ENCODE measurements around the gene SPATA32.
"Not testable (repeated sequence)": the region's sequence is repeated elsewhere in the genome, so short reads cannot be mapped to it uniquely, and the experiment has no call there.

SPATA32 gene

DNA sequence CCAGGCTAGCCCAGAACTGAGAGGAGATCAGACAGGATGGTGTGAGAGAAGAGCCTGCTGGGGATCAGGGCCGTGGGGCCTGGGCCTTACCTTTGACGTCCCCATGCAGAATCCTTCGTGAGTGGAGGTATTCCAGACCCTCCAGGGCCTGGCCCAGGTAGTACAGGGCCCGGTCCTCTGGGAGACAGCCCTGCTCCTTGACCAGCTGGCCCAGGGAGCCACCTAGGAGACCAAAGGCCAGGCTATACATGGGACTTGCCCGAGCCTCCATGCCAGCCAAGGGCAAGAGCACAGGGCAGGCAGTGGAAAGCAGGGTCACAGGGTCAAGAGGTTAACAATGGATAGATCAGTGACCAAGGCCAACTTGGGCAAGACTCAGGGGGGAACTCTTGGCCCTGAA is 12.1 kb upstream of the SPATA32 start:
- DNase-seq, result no peak

DNA sequence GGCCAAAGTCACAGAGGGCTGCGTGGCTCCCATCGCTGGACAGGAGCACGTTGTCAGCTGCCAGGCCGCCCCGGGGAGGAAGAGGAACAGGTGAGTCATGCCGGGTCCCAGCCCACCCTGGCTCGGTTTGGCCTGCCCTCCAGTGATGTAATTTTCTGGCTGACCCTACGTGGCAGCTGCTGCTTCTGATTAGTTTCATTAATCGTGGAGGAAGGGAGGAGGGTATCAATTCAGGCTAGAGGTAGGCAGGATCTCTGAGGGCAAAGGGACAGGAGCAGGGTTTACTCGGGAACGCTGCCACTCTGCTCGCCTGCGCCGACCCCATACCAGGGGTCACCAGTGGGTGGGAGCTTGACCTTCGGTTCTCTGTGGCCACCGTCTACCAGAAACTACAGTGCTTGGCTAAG is 11.7 kb upstream of the SPATA32 start:
- no peak for DNase-seq

DNA sequence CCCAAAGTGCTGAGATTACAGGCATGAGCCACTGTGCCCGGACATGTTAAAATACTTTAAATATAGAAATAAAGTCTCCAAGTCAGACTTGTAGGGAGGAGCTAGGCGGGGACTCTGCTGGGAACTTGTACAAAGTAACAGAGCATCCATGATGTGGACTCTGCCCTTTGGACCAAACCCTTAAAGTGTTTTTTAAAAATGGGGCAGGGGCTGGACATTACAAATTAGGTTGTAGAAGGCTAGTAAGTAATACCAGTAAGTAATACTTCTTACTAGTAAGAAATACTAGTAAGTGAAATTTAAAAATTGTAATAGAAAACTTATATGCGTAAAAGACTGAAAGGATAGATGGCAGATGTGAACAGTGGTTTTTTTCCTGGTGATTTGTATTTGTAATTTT is 9.7 kb upstream of the SPATA32 start:
- no peak for DNase-seq

DNA sequence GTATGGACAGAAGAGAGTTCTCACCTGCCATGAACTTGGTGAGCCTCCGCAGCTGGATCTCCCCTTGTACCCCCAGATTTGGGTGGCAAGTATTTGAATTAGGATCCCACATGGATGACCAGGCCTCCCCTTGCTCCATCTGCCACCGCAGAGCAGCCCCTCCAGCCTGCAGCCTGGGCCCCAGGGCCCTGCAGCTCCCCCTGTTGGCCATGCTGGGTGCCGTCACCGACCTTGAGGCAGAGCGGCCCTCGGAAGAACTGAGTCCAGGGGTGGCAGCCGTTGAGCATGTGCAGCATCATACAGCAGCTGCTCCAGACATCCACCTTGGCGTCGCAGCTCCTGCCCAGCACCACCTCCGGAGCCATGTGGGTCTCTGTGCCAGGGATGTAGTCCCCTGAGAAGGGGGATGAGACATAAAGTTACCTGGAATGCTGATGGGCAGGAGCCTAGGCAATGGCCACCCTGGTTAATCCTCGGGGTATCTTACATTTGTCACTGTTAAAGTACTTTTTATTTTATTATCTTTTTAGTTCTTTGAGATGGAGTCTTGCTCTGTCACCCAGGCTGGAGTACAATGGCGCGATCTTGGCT is 9.0 kb upstream of the SPATA32 start:
- no peak for DNase-seq

DNA sequence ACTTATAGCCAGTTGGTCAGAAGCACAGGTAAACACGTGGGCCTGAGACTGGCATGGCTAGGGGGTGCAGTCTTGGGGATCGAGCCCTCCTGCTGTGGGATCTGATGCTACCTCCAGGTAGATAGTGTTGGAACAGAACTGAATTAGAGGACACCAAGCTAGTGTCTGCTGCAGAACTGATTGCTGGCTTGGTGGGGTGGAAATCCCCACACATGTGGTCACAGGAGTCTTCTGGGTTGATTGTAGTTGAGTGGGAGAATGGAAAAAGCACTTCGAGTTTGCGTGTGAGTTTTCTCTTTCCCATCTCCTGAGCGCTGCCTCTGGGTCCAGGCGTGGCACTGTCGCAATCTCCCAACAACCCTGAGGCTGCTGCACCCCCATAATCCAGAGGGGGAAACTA is 8.0 kb upstream of the SPATA32 start:
- DNase-seq, result no peak

DNA sequence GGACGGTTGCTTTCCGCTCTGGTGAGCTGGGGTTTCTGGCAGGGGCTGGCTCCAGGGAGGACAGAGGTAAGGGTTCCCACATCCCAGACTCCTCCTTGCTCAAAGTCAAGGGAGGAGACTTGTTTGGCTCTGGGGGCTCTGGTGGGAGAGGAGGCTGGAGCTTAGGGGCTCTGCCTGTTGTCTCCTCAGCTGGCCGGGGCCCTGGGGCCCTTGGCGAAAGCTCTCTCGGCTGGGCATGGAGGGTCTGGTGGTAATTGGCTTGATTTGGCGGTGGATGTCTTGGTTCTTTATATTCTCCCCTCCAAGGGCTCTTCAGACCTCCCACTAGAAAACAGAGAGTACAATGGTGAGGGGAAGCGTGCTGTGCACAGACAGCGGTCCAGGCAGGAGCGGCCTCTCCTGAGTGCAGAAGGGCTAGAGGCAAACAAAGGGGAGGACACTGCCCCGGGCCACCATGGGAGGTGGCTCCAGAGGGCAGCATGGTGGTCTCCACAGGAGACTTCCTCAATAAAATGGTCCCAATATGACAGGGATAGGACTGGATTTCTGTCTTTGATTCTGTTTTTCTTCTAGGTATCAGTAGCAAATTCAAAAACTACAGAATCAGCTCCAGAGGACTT is 5.7 kb upstream of the SPATA32 start:
- DNase-seq, result no peak

DNA sequence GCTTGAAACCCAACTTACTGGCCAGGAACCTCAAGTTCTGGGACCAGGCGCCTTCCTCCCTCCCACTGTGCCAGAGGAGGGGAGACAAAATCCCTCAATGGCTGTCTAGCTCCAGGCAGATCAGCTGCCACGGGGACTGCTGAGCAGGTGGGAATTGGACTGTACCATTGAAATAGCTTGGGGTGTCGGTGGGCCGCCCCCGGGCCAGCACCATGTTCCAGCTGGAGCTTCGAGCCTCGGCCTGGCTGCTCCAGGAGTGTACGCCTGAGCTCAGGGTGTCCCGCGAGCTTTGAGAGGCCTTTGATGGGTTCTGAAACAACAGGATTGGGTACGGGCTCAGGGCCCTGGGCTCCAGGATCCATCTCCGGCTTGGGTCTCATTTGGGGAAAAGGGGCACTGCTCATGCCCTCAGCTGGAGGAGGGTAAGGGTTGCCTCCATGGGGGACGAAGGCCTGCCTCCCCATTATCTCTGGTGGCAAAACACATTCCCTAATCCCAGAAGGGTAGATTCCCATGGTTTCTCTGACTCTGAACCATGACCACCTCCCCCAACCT is 4.6 kb upstream of the SPATA32 start:
- DNase-seq, result no peak

DNA sequence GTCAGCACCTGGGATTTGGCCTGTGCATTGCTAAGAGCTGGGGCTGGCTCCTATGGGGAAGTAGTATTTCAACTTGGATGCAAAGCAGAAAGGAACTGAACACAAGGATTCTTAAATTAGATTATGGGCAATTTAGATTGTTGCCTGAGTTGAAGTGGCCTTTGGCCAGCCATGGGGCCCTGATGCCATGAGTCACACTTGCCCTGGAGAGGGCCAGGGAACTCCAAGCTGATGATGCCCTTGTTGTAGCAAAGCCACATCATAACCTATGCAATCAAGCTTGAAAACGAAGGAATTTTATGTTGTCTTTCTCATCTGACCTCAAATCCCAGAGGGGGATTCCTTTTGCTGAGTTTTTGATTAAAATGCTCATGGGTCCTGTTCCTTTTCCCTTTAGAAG is 3.9 kb upstream of the SPATA32 start:
- no peak for DNase-seq

DNA sequence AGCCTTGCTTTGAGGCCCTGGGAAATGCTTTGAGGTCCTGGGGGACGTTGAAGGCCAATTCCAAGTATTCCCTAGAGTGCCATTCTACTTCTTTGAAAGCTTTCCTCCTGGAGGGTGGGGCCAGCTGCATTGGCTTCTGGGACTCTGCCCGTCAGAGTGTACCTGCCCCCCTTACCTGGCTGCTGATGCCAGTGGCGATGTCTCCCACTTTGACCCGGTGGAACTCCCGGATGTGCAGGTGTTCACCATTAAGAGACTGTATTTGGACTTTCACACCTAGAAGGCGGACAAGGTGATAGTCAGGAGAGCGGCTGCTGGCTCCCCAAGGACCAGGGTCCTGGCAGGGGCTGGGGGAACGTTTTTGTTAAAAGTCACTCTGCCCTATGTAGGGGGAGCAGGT is 3.1 kb upstream of the SPATA32 start:
- DNase-seq, result no peak

DNA sequence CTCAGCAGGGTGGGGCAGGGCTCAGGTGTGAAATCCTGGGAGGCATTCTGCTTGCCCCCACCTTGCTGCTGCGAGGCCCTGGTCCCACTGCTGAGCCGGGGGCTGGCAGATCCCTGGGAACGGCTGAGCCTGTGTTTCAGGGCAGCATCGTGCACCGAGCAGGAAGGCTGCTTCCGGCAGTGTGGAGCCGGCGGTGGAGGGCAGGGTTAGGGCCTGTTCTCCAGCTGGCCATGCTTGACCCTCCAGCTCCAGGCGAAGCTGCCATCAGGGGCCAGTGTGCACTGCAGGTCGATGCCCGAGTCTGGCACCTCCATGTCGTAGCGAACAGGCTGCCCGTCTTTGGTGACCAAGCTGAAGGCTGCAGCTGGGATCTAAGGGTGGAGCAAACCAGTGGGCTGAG is 2.5 kb upstream of the SPATA32 start:
- no peak for DNase-seq

DNA sequence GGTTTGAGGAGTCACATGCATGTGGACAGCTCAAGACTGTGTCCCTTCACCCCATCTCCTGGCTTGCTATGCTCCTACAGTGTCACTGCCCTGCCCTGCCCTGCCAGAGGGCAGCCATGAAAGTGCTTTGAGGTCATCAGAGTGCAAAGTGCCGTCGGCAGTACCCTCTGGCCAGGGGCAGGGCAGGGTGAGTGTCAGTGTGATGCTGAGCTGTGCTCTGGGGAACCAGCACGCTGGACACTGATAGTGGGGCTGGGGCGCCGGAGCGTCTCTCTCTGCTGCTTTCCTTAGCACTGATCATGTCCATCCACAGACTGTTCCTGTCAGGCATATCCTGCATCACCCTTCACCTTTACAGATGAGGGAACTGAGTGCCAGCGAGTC is 1.6 kb upstream of the SPATA32 start:
- DNase-seq, result no peak

DNA sequence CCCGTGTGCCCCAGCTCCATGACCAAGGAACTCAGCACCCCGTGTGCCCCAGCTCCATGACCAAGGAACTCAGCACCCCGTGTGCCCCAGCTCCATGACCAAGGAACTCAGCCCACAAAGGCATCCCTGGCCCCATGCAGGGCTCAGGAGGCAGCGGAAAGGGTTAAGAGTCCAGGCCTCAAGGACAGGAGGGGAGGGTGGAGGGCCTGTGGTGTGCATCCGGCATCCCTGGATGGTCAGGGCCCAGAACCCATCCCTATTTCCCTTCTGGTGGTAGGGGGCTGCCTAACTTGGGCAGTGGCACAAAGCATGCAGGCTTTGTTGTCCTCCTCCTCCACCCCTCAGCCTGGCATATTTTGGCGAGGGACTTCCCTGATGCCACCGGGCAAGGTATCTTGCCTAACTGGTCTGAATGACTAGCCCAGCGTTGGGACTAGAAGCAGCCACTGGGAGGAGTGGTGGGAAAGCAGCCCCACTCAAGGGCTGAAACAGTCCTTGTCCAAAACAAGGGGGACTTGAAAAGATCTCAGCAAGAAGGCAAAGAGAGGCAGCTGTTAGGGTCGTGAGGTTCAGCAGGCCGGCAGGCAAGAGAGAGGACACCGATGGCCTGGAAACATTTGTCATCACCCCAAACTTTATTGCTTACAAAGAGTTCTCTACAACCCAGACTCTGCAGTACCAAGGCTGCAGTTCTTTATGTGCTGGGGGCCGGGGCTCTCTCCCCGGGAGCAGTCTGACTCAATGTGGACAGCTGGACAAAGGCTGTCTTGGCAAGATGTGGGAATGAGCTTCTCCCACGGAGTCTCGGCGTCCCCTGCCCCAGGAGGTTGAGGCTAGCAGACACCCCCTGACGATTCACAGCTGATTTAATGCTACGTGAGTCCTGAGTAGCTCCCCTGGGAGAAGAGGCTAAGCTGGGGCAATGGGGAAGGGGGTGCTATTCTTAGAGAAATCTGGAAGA is 902 bp upstream of the SPATA32 start:
- no peak for DNase-seq

DNA sequence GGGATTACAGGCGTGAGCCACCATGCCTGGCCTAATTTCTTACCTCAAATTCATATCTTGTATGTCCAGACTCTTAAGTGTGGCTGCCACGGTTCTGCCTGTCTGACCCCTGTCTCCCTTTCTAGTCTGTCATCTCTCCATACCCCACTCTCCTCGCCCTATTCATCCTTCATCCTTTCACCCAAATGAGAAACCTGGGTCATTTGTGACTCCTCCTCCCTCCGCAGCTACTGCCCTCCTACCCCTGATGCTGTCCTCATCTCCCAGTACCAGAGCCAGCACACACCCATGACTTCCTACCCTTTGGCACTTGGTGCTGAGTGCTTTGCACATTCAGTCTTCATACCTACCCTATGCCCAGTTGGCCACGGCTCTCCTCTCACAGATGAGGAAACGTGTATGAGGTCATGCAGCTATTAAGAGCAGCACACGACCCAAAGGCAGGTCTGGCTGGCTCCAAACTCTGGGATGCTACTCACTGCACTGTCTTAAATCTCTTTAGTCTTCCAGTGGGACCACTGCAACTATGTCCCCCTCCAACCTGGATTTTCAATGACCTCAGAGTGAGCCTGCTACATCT is 1.6 kb downstream of the SPATA32 start:
- no peak for DNase-seq

DNA sequence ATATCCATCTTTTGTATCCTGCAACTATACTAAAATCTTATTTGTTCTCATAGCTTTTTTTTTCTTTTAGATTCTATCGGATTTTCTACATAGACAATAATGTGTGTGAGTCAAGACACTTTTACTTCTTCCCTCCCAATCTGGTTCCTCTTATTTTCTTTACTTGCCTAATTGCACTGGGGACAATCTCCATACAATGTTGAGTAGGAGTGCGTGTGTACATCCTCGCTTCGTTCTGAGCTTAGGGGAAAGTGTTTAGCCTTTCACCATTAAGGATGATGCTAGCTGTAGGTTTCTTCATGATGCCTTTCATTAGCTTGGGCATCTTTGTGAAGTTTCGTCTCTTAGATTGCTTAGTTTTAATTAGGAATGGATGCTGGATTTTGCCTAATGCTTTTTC is 2.9 kb downstream of the SPATA32 start:
- DNase-seq, result no peak

DNA sequence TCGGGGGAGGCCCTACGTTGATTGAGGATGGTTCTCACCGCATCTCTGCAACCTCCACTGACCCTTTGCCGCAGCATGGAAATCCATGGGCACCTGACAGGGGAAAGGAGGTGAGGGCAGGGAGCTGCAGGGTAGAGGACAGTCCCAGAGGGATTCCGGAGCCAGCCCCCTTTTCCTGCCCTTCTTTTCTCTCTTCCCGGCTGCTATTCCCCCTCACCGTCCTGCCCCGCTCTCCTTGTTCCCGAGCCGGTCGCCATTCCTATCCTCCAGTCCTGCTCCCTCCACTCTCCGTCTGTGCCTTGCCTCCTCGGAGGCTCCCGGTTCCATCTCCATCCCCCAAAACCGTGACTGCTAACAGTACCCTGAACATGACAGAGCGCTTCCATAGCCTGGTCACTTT is 4.8 kb downstream of the SPATA32 start:
- DNase-seq, result no peak

DNA sequence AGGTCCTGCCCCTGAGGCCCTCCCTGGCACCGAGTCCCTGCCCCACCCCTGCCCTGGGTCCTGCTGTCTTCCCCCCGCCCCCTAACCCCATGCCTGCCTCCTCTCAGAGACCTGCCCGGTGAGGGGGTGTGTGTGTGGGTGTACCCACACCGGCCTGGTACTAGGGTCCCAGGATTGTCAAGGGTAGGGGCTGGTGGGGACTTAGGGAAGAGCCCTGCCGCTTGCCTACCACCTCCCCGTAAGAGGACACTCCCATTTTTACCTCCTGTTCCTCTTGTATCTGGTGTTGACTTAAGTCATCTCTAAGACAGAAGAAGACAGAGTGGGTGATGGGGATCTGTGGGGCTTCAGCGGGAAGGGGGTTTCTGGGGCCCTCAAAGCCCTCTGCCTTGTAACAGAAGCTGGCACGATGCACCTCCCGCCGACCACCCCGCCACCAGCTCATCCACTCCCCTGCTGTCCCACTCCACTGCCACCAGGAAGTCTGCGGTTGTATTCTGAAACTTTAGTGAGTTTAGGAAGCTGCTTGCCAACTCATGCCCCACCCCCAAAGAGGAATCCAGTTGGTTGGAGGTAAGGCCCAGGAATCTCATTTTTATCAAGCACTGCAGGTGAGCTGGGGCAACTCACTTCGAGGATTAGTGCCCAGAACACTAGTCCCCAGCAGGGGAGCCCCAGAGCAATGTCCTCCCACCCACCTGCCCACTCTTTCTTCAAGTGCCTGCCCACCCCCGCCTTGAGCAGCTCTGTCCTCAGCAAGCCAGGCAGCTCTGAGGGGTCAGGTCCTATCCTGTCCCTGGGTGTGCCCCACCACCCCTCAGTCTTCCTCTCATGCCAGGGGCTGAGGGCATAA is 5.6 kb downstream of the SPATA32 start:
- no peak for DNase-seq

DNA sequence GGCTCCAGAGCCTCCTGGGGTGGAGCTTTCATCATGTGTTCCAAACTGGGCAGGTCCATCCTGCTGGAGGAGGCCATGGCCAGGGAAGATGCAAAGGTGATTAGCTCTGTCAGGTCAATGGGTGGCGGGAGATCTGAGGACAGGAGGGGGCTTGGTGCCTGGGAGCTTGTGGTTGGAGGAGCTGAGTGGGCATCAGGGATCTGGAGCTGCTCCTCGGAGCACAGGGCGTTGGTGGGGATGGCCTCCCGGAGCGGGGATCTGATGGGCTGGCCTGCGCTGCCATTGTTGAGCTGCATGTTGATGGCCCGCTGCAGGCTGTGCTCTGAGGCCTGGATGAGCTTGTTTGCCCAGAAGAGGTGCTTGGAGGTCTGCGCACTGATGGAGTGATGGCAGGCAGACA is 6.5 kb downstream of the SPATA32 start:
- DNase-seq, result no peak

DNA sequence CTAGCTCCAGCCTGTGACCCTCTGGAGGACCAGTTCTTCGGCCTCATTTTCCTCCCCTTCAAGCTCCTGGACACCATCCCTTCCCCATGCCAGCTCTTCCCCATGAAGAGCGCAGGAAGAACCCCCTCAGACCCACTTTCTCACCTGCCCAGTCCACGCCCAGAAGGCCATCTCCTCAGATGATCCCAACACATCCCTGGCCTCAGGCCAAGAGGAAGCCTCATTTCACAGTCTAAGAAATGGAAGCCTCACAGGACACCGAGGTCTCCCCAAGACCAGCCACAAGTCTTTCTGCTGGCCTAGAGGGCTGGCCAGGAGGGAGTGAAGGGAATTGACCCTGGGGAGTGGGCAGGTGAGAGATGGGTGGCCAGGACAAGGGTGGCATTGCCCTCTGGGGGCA is 8.0 kb downstream of the SPATA32 start:
- no peak for DNase-seq

DNA sequence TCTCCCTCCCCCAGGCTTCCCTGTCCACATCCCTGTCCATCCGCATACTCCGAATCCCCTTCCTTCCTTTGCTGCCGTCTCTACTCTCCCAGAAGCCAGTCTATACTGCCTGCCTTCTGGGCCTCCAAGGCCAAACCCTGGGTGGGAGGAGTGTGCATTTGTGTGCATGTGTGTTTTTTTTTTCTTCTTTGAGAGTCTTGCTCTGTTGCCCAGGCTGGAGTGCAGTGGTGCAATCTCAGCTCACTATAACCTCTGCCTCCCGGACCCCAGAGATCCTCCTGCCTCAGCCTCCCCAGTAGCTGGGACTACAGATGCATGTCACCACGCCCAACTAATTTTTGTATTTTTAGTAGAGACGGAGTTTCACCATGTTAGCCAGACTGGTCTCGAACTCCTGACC is 8.7 kb downstream of the SPATA32 start:
- DNase-seq, result not testable (repeated sequence)

DNA sequence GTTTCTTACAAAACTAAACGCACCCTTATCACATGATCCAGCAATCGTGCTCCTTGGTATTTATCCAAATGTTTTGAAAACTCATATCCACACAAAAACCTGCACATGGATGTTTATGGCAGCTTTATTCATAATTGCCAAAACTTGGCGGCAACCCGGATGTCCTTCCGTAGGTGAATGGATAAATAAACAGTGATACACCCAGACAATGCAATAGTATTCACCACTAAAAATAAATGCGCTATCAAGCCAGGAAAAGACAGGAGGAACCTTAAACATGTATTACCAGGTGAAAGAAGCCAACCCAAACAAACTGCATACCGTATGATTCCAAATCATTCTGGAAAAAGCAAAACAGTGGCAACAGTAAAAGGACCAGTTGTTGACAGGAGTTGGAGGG is 10.0 kb downstream of the SPATA32 start:
- DNase-seq, result no peak
